Esophagus muscularis mucosa (tissue), 4 donors: ENCODE data around the gene ULK4.

Experiments used
- EP300 ChIP-seq: sonication (generic); formaldehyde crosslinking; IDR thresholded peaks from one replicate; pipeline ENCODE4 v1.6.1; 2017; ENCODE audit warnings: antibody characterized with exemption
- POLR2A ChIP-seq: fragments of 450-650 bp; IDR thresholded peaks from one replicate; pipeline ENCODE4 v1.6.1; 2017; ENCODE audit warnings: antibody characterized with exemption, moderate library complexity, mild to moderate bottlenecking, low read depth
- POLR2AphosphoS5 ChIP-seq, 2 donors: sonication (generic); formaldehyde crosslinking; IDR thresholded peaks; one replicate each; pipeline ENCODE4 v1.6.1; 2017; ENCODE audit warnings: antibody characterized with exemption in 2 of 2
- TF ChIP-seq, protein P1 (sequence below), 3 experiments: fragments of 200-600 bp in 2 of 3; fragments of 450-650 bp in 1 of 3; sonication (generic) in 2 of 3; IDR thresholded peaks; one replicate each; pipeline ENCODE4 v1.5.1; 2017 to 2019; ENCODE audit warnings: antibody characterized with exemption in 3 of 3, mild to moderate bottlenecking in 2 of 3, moderate library complexity in 1 of 3

DNA sequence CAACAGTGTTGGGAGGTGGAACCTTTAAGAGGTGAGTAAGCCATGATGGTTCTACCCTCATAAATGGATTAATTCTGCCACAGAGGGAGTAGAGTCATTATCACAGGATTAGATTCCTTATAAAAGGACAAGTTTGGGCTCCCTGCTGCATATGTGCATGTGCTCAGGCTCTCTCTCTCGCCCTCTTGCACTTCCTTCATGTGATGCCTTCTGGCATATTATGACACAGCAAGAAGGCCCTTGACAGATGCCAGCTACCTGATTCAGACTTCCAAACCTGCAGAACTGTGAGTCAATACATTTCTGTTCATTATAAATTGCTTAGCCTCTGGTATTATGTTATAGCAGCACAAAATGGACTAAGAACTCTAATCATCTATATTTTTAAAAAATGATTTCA, 557.3 kb downstream of the ULK4 start:
- TF ChIP-seq, protein P1, sequence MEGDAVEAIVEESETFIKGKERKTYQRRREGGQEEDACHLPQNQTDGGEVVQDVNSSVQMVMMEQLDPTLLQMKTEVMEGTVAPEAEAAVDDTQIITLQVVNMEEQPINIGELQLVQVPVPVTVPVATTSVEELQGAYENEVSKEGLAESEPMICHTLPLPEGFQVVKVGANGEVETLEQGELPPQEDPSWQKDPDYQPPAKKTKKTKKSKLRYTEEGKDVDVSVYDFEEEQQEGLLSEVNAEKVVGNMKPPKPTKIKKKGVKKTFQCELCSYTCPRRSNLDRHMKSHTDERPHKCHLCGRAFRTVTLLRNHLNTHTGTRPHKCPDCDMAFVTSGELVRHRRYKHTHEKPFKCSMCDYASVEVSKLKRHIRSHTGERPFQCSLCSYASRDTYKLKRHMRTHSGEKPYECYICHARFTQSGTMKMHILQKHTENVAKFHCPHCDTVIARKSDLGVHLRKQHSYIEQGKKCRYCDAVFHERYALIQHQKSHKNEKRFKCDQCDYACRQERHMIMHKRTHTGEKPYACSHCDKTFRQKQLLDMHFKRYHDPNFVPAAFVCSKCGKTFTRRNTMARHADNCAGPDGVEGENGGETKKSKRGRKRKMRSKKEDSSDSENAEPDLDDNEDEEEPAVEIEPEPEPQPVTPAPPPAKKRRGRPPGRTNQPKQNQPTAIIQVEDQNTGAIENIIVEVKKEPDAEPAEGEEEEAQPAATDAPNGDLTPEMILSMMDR (IDR thresholded peaks at IDR 0.05) = no peak
- TF ChIP-seq POLR2A (no peak), POLR2AphosphoS5 (IDR thresholded peaks at IDR 0.05) (no peak), EP300 (no peak)
